T-cell (primary cell): ENCODE measurements around the gene CDH4. TPM values are rescaled to one million over a fixed set of nuclear protein-coding genes. Genes with fewer than 3 reads are reported as not detected.

Experiments used
- ATAC-seq, 4 experiments: fragments of 200-7000 bp in 3 of 4; fragments of 150-1000 bp in 1 of 4; cut with Tn5 transposase; replicated peaks in 1 of 4; 1 replicate in 3 of 4; 2 replicates in 1 of 4; pipeline ENCODE4 v1.10.0; 2021; ENCODE audit warnings: moderate library complexity in 3 of 4, mild to moderate bottlenecking in 2 of 4, moderate number of reproducible peaks in 1 of 4
- CTCF ChIA-PET, 2 donors: fragments of 300-600 bp; sonication (Branson Sonifier 250); formaldehyde crosslinking; loops; one replicate each; lab custom pipeline; 2022; ENCODE audit warnings: antibody characterized with exemption in 2 of 2; lab: Charles Lee
- POLR2A ChIA-PET, 2 donors: fragments of 300-600 bp; sonication (Branson Sonifier 250); formaldehyde crosslinking; loops; one replicate each; lab custom pipeline; 2022; ENCODE audit warnings: antibody characterized with exemption in 2 of 2; lab: Charles Lee
- DNase-seq, 35 experiments: peaks; one replicate each; pipeline versions ENCODE4 v3.0.0 to v3.0.0-alpha.2; 2013 to 2023
- H3K27ac ChIP-seq: one replicate; pipeline ENCODE4 v1.5.1; 2013; ENCODE audit warnings: low read length
- H3K27me3 ChIP-seq, 2 experiments: replicated peaks in 1 of 2; 1 replicate in 1 of 2; 2 replicates in 1 of 2; pipeline versions ENCODE4 v1.6.1 to v1.7.0; 2013; ENCODE audit warnings: low read length in 1 of 2, mixed read lengths in 1 of 2; ENCODE audit not compliant: control insufficient read depth in 2 of 2, insufficient read depth in 2 of 2; ENCODE audit errors: extremely low read depth in 1 of 2
- H3K36me3 ChIP-seq, 2 donors: 1 replicate in 1 of 2; 2 replicates in 1 of 2; pipeline versions ENCODE4 v1.6.1 to v1.7.0; 2013; ENCODE audit warnings: low read length in 1 of 2; ENCODE audit not compliant: control insufficient read depth in 2 of 2, insufficient read depth in 1 of 2; ENCODE audit errors: extremely low read depth in 1 of 2
- H3K4me1 ChIP-seq, 2 experiments: 1 replicate in 1 of 2; 2 replicates in 1 of 2; pipeline versions ENCODE4 v1.6.1 to v1.7.0; 2013; ENCODE audit warnings: low read length in 2 of 2, mixed read lengths in 1 of 2; ENCODE audit not compliant: insufficient read depth in 2 of 2, control insufficient read depth in 1 of 2; ENCODE audit errors: extremely low read depth in 1 of 2
- H3K4me3 ChIP-seq, 2 donors: 1 replicate in 1 of 2; 2 replicates in 1 of 2; pipeline versions ENCODE4 v1.5.1 to v1.7.0; 2013; ENCODE audit warnings: mild to moderate bottlenecking in 2 of 2, low read length in 1 of 2, moderate library complexity in 1 of 2; ENCODE audit not compliant: control insufficient read depth in 1 of 2; ENCODE audit errors: extremely low read depth in 1 of 2
- H3K9me3 ChIP-seq: 2 replicates; pipeline ENCODE4 v1.7.0; 2013
- H3K27ac Mint-ChIP-seq, 2 donors: one replicate each; pipeline ENCODE4 v1.8.0; 2020 to 2021; ENCODE audit warnings: mild to moderate bottlenecking in 2 of 2, mixed read lengths in 2 of 2
- H3K27me3 Mint-ChIP-seq, 2 donors: one replicate each; pipeline ENCODE4 v1.8.0; 2021 to 2022; ENCODE audit warnings: mixed read lengths in 2 of 2
- H3K36me3 Mint-ChIP-seq: one replicate; pipeline ENCODE4 v1.8.0; 2021; ENCODE audit warnings: mixed read lengths
- H3K4me1 Mint-ChIP-seq, 3 donors: one replicate each; pipeline ENCODE4 v1.8.0; 2020 to 2022; ENCODE audit warnings: mixed read lengths in 3 of 3, mild to moderate bottlenecking in 1 of 3
- H3K4me3 Mint-ChIP-seq, 3 donors: one replicate each; pipeline ENCODE4 v1.8.0; 2020 to 2022; ENCODE audit warnings: mild to moderate bottlenecking in 3 of 3, mixed read lengths in 3 of 3, moderate library complexity in 3 of 3
- H3K9me3 Mint-ChIP-seq, 3 donors: one replicate each; pipeline ENCODE4 v1.8.0; 2020 to 2022; ENCODE audit warnings: mixed read lengths in 3 of 3
- WGBS: methylation state at CpG from one replicate; pipeline ENCODE4 v1.1.5; 2013; ENCODE audit warnings: missing lambda C conversion rate; ENCODE audit not compliant: insufficient coverage; 5-methylcytosine and 5-hydroxymethylcytosine counted together
- total RNA-seq, 35 experiments: library from RNA in 6 of 35; stranded (reverse) in 6 of 35; fragments of 120-200 nt in 1 of 35; gene quantifications; one replicate each; pipeline versions ENCODE4 v1.2.1 to v1.2.4 and lab custom pipeline; 2013 to 2026

Gene CDH4
- total RNA-seq, 5 donors from 2014 or later (not counting 1 experiment from before 2014, with no cell fraction given), result 0.06 to 0.64 (median 0.14) TPM

DNA sequence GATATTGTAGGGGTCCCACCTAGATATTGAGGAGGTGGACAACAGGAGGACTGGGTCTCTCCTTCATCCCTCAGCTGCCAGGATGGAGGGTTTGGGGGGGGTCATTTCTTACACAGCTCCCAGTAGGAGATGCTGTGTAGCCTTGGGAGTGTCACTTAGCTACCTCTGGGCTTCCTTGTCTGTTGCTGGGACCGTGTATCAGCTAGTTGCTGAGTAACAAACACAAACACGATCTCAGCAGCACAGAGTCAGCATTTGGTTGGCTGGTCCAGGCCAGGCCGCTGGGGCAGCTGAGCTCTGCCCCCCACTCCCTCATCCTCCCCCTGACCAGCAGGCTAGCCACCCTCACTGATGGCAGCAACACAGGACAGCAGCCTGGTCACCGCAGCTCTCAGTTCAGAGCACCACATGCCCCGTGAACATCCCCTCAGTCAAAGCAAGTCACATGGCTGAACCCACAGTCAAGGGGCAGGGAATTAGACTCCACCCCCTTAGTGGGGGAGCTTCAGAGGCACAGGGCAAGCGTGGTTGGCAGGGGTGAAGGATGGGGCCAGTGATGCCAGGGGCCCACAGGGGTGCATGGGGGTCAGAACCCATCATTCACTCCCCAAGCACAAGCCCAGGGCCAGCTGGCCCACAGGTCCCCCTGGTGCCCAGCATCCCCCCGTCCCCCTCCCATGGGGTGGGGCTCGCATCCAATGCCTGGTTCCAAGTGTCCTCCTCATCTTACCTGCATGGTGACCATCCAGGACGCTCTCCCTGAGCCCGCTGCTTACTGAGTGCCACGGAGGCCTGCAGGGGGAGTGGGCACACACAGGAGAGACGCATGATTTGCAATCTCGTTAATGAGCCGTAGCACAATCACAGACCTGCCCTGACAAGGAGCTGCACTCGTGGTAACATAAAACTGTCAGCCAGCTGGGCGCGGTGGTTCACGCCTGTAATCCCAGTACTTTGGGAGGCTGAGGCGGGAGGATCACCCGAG, 701.3 kb downstream of the CDH4 start:
- H3K36me3 ChIP-seq, result no peaks in the 10 kb centered on the region
- Mint-ChIP-seq H3K9me3 (no peaks in the 10 kb centered on the region), H3K4me3 (no peak overlapping the region), H3K27me3 (peaks cover 16 to 17% of the 10 kb centered on the region in 2 donors), H3K4me1 (no peaks in the 10 kb centered on the region), H3K36me3 (no peaks in the 10 kb centered on the region), H3K27ac (no peak overlapping the region)
- H3K4me1 ChIP-seq, result no peaks in the 10 kb centered on the region
- 84% methylated on average over 13 of the region's 20 CpGs for WGBS
- no peaks in the 10 kb centered on the region for H3K9me3 ChIP-seq
- H3K27me3 ChIP-seq, result peaks cover 0 to 32% of the 10 kb centered on the region in 2 experiments
- POLR2A ChIA-PET, result no interaction called here
- no peak for ATAC-seq
- DNase-seq, result no peak
- no peak overlapping the region for H3K4me3 ChIP-seq
- CTCF ChIA-PET, result no interaction called here
- no peak overlapping the region for H3K27ac ChIP-seq

DNA sequence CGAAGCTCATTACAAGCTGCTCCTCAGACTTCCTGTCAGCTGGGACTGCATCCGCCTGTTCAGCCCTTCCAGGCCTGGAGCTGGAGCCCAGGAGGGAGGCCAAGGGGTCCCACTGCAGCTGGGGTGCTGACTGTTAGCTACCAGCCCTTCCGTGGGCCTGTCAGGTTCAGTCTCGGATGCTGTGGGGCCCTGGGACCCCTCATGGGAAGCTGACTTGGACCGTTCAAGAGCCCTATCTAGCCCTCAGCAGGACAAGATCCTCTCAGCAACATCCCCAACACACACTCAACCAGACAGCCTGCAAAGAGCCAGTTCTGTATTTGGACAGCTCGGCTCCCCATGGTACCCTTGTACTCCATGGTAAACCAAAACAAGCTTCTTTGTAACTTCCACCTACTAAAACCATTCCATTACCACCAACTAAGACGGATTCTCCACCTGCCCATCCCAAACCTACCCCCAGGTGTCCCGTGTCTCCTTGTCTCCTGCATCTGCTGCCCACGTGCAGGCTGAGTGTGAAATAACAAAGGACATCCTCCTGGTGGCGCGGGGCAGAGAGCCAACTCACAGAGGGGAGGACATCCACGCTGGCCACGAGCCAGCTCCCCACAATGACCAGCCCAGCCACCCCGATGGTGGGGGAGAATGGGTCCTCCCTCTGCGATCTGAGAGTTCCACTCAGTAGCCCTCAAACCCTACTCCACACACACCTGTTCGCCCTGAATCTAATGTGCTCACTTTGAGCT, 702.4 kb downstream of the CDH4 start:
- H3K4me1 ChIP-seq, result no peaks in the 10 kb centered on the region
- no peaks in the 10 kb centered on the region for H3K36me3 ChIP-seq
- DNase-seq (no peak), ATAC-seq (no peak)
- peaks cover 0 to 32% of the 10 kb centered on the region in 2 experiments for H3K27me3 ChIP-seq
- no peak overlapping the region for H3K27ac ChIP-seq
- no peaks in the 10 kb centered on the region for H3K9me3 ChIP-seq
- H3K9me3 Mint-ChIP-seq, result no peaks in the 10 kb centered on the region
- H3K4me3 Mint-ChIP-seq, result no peak overlapping the region
- 71% methylated on average over 12 of the region's 16 CpGs for WGBS
- H3K4me3 ChIP-seq, result no peak overlapping the region
- H3K36me3 Mint-ChIP-seq, result no peaks in the 10 kb centered on the region
- peaks cover 16 to 17% of the 10 kb centered on the region in 2 donors for H3K27me3 Mint-ChIP-seq
- no peak overlapping the region for H3K27ac Mint-ChIP-seq
- ChIA-PET CTCF (no interaction called here), POLR2A (no interaction called here)
- H3K4me1 Mint-ChIP-seq, result no peaks in the 10 kb centered on the region

- WGBS, result no CpG with 5 or more reads among the region's 6 CpGs
- H3K4me3 Mint-ChIP-seq, result no peak overlapping the region
- H3K27me3 ChIP-seq, result peaks cover 0 to 28% of the 10 kb centered on the region in 2 experiments
- H3K27me3 Mint-ChIP-seq, result peaks cover 16 to 17% of the 10 kb centered on the region in 2 donors
- no peaks in the 10 kb centered on the region for H3K36me3 ChIP-seq
- no peak overlapping the region for H3K27ac Mint-ChIP-seq
- H3K4me1 Mint-ChIP-seq, result no peaks in the 10 kb centered on the region
- DNase-seq (no peak), ATAC-seq (no peak)
- H3K4me1 ChIP-seq, result no peaks in the 10 kb centered on the region
- H3K27ac ChIP-seq, result no peak overlapping the region
- no peaks in the 10 kb centered on the region for H3K36me3 Mint-ChIP-seq
- no peaks in the 10 kb centered on the region for H3K9me3 ChIP-seq
- ChIA-PET POLR2A (no interaction called here), CTCF (no interaction called here)
- H3K4me3 ChIP-seq, result no peak overlapping the region
- no peaks in the 10 kb centered on the region for H3K9me3 Mint-ChIP-seq
These were observed 703.8 kb downstream of the CDH4 start for GRCh38 chr20:61955668-61956395.

- no peaks in the 10 kb centered on the region for H3K36me3 Mint-ChIP-seq
- no peak overlapping the region for H3K4me3 Mint-ChIP-seq
- H3K4me1 ChIP-seq, result no peaks in the 10 kb centered on the region
- H3K9me3 Mint-ChIP-seq, result no peaks in the 10 kb centered on the region
- H3K9me3 ChIP-seq, result no peaks in the 10 kb centered on the region
- ChIA-PET POLR2A (no interaction called here), CTCF (no interaction called here)
- H3K27ac Mint-ChIP-seq, result no peak overlapping the region
- WGBS, result 82% methylated on average over 4 of the region's 12 CpGs
- ATAC-seq (no peak), DNase-seq (no peak)
- peaks cover 16 to 17% of the 10 kb centered on the region in 2 donors for H3K27me3 Mint-ChIP-seq
- no peak overlapping the region for H3K4me3 ChIP-seq
- peaks cover 0 to 26% of the 10 kb centered on the region in 2 experiments for H3K27me3 ChIP-seq
- no peaks in the 10 kb centered on the region for H3K4me1 Mint-ChIP-seq
- H3K36me3 ChIP-seq, result no peaks in the 10 kb centered on the region
- no peak overlapping the region for H3K27ac ChIP-seq
These were observed 704.6 kb downstream of the CDH4 start for GRCh38 chr20:61956396-61957342.

- Histone ChIP-seq H3K4me3 (no peak overlapping the region), H3K4me1 (no peaks in the 10 kb centered on the region), H3K36me3 (no peaks in the 10 kb centered on the region), H3K9me3 (no peaks in the 10 kb centered on the region), H3K27ac (no peak overlapping the region), H3K27me3 (peaks cover 0 to 19% of the 10 kb centered on the region in 2 experiments)
- WGBS, result 63% methylated on average over 5 of the region's 12 CpGs
- Mint-ChIP-seq H3K27me3 (peaks cover 13 to 17% of the 10 kb centered on the region in 2 donors), H3K36me3 (peaks cover 6% of the 10 kb centered on the region), H3K9me3 (no peaks in the 10 kb centered on the region), H3K4me3 (no peak overlapping the region), H3K27ac (no peak overlapping the region), H3K4me1 (no peaks in the 10 kb centered on the region)
- ATAC-seq, result no peak
- CTCF ChIA-PET, result no interaction called here
- no peak for DNase-seq
- POLR2A ChIA-PET, result no interaction called here
These were observed 706.1 kb downstream of the CDH4 start for GRCh38 chr20:61957961-61958715.
